GM19467 (cell line): ENCODE results near the gene LUC7L3.
"Not testable (repeated sequence)": the region's sequence is repeated elsewhere in the genome, so short reads cannot be mapped to it uniquely, and the experiment has no call there.

Source experiments
- ATAC-seq: cut with Tn5 transposase; IDR thresholded peaks from one replicate; pipeline ENCODE4 v1.9.1; 2021; ENCODE audit warnings: mild to moderate bottlenecking, moderate library complexity; ENCODE audit not compliant: unreplicated experiment

The LUC7L3 gene, protein sequence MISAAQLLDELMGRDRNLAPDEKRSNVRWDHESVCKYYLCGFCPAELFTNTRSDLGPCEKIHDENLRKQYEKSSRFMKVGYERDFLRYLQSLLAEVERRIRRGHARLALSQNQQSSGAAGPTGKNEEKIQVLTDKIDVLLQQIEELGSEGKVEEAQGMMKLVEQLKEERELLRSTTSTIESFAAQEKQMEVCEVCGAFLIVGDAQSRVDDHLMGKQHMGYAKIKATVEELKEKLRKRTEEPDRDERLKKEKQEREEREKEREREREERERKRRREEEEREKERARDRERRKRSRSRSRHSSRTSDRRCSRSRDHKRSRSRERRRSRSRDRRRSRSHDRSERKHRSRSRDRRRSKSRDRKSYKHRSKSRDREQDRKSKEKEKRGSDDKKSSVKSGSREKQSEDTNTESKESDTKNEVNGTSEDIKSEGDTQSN

DNA sequence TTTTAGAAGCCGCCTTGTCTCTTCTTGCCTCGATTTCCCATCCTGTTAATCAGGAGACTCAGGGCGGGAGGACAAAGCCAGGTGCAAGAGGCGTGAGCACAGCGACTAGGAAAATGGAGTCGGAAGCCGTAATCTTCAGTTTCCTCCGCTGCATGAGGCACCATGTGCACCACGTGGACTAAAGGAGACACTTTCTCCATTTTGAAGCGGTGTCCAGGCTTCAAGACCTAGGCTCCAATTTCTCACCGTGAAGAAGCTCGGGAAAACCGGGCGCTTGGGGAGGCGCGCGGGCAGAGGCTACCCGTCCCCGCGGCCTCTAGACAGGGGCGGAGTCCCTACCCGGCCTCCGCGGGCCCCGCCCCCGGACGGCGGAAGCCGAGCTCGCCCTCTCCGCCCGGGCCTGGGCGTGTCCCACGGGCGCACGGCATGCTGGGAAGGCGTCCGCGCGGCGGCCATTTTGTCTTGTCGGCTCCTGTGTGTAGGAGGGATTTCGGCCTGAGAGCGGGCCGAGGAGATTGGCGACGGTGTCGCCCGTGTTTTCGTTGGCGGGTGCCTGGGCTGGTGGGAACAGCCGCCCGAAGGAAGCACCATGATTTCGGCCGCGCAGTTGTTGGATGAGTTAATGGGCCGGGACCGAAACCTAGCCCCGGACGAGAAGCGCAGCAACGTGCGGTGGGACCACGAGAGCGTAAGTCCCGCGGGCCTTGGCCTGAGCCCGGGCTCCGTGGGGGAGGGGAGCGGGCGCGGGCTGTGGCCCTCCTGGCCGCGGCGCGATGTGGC lies at the start of gene LUC7L3:
Gene LUC7L3, plus strand, starts transcription at position 460 of the 780 bp plus-strand sequence. Its CDS starts 130 bp downstream, at position 590.
- ATAC-seq: peak; percentile 90

DNA sequence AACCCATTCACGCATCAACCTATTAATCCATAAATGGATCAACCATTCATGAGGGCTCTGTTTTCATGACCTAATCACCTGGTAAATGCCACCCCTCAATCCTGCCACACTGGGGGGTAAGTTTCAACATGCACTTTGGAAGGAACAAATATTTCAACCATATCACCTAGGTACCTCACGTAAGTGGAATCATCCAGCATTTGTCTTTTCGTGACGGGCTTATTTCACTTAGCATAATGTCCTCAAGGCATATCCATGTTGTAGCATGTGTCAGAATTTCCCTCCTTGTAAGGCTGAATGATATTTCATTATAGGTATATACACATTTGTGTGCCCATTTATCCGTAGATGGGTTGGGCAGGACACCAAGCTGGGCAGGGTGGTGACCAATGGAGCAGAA lies 47.3 kb upstream of the LUC7L3 start:
- no peak for ATAC-seq

DNA sequence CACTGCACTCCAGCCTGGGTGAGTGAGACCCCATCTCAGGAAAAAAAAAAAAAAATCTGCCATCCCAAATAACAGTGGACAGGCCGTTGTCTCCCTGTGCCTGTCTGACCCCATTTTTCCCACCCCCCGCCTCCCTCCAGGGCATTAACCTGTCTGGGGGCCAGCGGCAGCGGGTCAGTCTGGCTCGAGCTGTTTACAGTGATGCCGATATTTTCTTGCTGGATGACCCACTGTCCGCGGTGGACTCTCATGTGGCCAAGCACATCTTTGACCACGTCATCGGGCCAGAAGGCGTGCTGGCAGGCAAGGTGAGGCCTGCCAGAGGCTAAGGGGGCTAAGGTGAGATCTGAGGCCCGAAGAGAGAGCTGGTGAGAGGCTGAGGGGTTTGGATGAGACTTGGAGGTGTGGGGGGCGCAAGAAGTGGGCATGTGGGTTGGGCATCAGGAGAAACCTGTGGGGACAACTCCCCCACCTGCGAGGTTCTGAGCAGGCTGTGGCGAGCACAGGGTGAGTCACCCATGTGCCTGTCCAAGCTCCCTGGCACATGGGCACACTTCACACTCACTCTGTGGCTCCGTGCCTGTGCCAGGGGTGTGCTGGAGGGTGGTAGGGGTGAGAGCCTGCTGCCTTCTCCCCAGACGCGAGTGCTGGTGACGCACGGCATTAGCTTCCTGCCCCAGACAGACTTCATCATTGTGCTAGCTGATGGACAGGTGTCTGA lies 46.4 kb upstream of the LUC7L3 start:
- ATAC-seq: no peak

DNA sequence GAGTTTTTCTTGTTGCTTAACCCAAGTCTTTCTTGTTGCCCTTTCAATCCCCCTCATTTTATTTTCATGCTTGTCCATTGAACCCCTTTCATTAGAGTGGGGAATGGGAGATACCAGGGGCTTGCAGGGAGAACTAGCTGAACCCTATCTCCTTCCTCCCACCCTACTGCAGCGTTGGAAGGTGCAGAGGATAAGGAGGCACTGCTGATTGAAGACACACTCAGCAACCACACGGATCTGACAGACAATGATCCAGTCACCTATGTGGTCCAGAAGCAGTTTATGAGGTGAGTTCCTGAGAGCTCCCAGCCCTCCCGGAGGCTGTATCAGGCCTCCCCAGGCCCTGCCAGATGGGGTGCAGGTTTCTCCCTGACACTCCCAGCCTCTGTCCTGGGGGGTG lies 44.2 kb upstream of the LUC7L3 start:
- ATAC-seq: no peak

DNA sequence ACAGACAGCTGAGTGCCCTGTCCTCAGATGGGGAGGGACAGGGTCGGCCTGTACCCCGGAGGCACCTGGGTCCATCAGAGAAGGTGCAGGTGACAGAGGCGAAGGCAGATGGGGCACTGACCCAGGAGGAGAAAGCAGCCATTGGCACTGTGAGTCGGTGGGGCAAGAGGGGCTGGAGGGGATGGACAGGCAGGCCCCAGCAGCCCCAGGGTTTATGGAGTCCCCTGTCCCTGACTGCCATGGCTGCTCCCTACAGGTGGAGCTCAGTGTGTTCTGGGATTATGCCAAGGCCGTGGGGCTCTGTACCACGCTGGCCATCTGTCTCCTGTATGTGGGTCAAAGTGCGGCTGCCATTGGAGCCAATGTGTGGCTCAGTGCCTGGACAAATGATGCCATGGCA lies 43.8 kb upstream of the LUC7L3 start:
- ATAC-seq: no peak

DNA sequence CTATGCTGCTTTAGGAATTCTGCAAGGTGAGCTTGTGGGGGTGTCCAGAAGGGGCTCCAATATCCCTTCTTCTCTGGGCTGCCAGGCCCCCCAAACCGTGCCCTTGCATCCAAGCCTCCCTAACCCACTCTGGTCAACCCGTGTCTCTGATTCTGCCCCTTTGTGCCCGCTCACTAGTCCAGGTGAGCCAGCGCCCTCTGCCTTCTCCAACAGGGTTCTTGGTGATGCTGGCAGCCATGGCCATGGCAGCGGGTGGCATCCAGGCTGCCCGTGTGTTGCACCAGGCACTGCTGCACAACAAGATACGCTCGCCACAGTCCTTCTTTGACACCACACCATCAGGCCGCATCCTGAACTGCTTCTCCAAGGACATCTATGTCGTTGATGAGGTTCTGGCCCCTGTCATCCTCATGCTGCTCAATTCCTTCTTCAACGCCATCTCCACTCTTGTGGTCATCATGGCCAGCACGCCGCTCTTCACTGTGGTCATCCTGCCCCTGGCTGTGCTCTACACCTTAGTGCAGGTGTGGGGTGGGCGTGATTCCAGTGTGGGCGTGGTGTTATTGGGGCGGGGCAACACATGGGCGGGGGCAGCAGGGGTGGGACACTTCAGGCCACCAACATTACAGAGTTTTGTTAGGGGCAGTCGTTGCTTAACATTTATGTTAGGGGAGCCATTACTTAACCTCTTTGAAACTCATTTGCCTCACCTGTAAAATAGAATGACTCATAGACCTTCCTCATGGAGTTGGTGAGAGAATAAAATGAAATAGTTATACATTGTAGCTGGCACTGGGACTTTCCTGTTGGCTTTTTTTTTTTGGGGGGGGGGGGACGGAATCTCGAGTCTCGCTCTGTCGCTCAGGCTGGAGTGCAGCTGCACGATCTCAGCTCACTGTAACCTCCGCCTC lies 43.1 kb upstream of the LUC7L3 start:
- no peak for ATAC-seq

DNA sequence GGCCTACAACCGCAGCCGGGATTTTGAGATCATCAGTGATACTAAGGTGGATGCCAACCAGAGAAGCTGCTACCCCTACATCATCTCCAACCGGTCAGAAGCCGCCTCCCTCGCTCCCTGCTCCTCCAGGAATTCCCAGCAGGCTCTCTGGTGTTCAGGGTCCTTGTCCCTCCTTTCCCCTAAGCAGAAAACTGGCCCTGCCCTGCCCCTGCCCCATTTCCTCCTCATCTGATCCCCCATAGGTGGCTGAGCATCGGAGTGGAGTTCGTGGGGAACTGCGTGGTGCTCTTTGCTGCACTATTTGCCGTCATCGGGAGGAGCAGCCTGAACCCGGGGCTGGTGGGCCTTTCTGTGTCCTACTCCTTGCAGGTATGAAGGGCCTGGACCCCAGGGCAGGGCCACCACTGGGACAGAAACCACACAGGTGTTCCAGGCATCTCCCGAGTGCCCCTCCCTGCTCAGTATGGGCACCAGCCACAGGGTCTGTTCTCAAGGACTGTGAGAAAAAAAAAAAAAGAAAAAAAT lies 41.5 kb upstream of the LUC7L3 start:
- no peak for ATAC-seq

DNA sequence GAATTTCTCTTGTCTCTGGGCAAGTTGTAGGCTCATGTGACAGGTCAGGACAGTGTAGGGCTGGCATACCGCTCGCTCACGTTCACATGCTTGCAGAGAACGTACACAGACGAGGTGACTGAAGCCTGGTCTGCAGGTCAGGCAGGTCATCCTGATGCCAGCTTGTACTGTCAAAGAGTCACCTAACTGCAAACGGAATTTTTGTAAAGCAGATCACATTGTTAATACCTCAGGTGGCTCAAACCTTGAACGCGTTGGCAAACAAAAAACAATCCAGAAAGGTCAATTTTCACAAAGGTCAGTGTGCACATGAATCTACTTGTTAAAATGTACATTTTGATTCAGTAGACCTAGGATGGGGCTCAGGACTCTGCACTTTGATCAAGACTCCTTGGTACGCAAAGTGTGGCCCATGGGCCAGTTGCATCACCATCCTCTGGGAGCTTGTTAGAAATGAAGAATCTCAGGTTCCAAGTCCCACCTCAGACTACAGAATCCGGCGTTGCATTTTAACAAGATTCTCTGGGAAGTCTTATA lies 40.3 kb upstream of the LUC7L3 start:
- ATAC-seq: no peak

DNA sequence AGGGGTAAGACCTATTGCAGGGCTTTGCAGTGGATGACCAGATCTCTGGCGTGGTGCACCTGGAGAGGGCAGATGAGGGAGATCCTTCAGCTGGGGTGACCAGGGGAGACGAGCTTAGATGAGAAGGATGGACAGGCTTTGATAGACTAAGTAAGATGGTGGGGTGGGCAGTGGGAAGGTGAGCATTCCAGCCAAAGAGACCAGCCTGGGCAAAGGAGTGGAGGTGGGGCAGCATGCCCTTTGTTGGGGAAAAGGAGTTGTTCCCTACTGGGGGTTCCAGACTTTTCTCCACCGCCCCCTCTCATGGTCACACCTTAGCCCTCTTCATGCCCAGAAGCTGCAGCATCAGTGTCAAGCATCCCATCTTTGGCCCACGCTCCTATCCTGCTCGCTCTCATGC lies 39.3 kb upstream of the LUC7L3 start:
- no peak for ATAC-seq

DNA sequence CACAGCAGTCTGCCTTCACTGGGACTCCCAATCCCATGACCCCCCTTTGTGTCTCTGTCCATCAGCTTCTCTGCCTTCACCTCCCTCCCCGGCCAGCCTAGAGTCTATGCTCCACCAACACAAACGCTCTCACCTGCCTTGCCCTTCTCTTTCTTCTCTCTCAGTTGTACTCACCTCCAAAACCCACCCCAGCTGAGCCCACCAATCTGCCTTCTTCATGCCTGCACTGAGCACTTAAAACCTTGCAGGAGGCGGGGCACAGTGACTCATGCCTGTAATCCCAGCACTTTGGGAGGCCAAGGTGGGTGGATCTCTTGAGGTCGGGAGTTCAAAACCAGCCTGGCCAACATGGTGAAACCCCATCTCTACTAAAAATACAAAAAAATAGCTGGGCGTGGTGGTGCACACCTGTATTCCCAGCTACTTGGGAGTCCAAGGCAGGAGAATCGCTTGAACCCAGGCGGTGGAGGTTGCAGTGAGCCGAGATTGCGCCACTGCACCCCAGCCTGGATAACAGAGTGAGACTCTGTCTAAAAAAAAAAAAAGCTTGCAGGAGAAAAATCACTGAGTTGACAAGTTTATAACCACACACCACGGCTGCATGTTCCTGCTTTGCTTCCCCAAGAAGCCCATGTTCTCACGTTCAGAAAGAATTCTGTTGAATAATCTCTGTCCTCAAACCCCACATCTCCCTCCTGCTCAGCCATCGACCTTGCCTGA lies 38.7 kb upstream of the LUC7L3 start:
- not testable (repeated sequence) for ATAC-seq

DNA sequence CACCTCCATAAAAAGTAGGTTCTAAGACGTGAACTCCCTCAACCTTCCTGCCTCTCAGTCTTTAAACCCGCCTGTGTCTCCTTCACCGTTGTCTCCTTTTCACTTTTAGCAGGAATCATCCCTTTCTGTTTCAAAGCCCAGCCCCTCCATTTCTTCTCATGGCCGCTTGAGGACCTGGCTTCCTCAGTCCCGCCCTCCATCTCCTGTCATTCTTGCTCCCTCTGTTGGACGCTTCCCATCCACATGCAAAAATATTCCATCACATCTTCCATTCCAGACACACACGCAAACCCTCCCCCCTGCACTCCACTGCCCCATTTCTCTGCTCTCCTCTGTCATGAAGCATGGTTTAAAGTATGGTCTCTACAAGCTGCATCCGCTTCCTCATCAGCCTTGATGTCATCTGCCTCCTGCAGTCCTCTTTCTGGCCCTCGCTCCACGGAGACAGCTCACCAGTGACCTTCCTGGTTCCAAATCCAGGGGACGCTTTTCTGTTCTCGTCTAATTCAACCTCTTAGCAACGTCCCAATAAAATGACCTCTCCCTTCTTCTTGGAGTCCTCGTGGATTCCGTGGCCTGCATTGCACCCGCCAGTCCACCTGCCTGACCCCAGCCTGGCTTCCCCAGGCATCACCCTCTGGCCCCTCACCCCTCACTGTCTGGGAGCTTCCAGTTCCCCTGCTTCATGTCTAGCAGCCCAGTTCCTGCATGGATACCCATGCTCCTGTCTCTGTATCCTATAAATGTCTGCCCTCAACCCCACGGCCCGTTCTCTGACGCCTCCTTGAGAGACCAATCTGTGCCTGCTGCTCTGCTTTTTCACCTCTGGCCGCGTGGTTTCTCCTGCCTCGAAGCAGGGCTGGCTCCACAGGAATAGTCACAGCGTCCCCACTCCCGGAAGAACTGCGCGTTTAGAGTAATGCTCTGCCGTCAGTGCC lies 37.9 kb upstream of the LUC7L3 start:
- ATAC-seq: no peak

DNA sequence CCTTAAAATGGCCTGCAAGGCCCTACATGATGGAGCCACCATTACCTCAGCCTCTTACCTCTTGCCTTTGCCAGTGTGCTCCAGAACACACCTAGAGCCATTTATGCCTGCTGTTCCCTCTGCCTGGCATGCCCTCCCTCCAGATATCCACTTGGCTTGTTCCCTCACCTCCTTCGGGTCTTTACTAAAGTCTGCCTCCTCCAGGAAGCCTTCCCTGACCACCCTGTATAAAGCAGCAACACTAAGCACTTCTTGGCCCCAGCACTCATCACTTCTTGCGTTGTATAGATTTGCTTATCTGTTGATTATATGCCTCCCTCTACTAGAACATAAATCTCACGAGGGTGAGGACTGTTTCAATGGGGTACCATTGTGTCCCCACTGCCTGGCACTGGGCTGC lies 37.0 kb upstream of the LUC7L3 start:
- no peak for ATAC-seq

DNA sequence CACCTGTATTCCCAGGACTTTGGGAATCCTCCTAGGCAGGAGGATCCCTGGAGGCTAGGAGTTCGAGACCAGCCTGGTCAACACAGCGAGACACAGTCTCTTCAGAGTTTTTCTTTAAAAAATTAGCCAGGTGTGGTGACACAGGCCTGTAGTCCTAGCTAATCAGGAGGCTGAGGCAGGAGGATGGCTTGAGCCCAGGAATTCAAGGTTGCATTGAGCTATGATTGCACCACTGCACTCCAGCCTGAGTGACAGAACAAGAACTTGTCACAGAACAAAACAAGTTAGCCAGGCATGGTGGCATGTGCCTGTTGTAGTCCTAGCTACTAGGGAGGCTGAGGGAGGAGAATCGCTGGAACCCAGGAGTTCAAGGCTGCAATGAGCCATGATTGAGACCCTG lies 36.5 kb upstream of the LUC7L3 start:
- ATAC-seq: no peak

DNA sequence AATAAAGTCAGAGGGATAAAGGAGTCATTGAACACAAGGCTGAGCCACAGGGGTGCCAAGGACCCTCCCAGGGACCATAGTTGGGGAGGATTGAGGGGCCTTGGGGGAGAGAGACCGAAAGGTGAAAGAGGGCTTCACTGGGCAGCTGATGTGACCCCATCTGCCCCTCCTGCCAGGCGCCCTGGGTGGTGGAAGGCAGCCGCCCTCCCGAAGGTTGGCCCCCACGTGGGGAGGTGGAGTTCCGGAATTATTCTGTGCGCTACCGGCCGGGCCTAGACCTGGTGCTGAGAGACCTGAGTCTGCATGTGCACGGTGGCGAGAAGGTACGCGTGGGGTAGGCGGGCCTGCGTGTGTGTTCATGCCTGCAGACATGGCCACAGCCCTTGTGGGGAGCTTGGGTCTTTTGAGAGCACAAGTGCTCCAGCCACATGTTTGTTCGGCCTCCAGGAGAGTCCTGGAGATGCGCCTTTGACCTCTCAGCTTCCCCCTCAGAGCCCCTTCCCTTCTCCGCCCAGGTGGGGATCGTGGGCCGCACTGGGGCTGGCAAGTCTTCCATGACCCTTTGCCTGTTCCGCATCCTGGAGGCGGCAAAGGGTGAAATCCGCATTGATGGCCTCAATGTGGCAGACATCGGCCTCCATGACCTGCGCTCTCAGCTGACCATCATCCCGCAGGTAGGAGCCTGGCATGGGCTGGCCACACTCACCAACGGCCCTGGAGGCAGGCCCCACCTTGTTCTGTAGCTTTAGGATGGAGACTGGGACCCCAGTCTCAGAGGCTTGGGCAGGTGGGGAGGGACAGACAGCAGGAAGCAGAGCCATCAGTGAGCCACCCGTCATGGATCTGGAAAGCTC lies 35.7 kb upstream of the LUC7L3 start:
- no peak for ATAC-seq

DNA sequence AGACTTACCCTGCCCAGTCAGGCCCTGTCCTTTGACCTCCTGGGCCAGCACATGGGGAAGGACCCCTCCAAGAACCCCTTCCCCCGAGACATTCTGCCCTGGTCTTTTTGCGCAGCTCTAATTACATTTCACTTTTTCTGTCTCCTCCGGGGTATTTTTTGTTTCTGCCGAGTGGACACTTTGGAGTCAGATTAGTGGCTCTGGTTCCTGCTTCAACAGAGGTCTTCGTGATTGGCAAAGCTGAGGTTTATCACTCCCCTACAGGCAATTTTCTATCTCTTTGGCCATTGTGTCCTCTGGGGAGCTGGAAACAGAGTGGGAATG lies 35.2 kb upstream of the LUC7L3 start:
- no peak for ATAC-seq

DNA sequence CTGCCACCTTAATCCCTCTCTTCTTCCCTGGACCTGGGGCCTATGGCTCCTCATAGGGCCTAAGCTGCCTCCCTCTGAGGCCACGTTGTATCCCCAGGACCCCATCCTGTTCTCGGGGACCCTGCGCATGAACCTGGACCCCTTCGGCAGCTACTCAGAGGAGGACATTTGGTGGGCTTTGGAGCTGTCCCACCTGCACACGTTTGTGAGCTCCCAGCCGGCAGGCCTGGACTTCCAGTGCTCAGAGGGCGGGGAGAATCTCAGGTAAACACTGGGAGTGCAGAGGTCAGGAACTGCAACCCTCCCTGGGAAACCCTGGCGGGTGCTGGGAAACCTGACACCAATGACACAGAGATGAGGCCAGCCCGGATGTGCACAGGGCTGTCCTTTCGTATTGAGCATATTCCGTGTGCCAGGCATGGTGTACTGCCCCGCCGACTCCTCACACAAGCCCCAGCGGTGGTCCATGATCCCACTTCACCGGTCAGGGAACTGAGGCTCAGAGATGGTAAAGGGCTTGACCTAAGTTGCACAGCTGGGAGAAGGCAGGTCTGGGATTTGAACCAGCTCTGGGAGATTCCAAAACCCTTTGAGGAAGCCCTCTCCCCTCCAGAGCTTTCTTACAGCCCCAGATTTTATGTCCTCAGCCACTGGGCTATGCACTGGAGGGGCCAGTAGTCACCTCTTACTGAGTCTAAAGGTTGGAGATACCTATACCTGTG lies 34.6 kb upstream of the LUC7L3 start:
- no peak for ATAC-seq

DNA sequence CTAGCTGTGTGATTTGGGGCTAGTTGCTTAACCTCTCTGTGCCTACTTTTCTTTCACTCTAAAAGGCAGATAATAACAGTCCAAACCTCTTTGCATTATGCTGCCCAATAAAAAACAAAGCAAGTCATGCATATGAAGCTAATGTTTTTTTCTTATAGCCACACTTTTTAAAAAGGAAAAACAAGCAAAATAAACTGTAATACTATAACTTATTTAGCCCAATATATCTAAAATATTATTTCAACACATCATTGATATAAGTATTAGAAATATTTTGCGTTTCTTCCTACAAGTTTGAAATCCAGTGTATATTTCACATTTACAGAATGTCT lies 34.1 kb upstream of the LUC7L3 start:
- ATAC-seq: no peak
